ENCODE data around the gene LDLRAD4. TPM values are rescaled to one million over a fixed set of nuclear protein-coding genes. Genes with fewer than 3 reads are reported as not detected.

The LDLRAD4 gene
- total RNA-seq, 4 donors from 2014 or later = 2.7 to 22.5 (median 10.8) TPM

GRCh38 chr18:13543811-13544732 is 325.5 kb downstream of the LDLRAD4 start:
- TF ChIP-seq, protein P1, sequence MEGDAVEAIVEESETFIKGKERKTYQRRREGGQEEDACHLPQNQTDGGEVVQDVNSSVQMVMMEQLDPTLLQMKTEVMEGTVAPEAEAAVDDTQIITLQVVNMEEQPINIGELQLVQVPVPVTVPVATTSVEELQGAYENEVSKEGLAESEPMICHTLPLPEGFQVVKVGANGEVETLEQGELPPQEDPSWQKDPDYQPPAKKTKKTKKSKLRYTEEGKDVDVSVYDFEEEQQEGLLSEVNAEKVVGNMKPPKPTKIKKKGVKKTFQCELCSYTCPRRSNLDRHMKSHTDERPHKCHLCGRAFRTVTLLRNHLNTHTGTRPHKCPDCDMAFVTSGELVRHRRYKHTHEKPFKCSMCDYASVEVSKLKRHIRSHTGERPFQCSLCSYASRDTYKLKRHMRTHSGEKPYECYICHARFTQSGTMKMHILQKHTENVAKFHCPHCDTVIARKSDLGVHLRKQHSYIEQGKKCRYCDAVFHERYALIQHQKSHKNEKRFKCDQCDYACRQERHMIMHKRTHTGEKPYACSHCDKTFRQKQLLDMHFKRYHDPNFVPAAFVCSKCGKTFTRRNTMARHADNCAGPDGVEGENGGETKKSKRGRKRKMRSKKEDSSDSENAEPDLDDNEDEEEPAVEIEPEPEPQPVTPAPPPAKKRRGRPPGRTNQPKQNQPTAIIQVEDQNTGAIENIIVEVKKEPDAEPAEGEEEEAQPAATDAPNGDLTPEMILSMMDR (IDR thresholded peaks at IDR 0.05) = no peak
- no peak for TF ChIP-seq POLR2A (IDR thresholded peaks at IDR 0.05)
- no peak for DNase-seq (ENCODE audit: low spot score in 2 of 2)
- intact Hi-C loops (cut with DNase I; ENCODE audit: low total_unique reads) = no loop called here
- whole genome bisulfite sequencing, 2 donors = 85 to 86% methylated on average over 25 of the region's 25 CpGs
- H3K4me3 ChIP-seq (ENCODE audit: low read depth, poor library complexity, severe bottlenecking) = no peak overlapping the region

DNA sequence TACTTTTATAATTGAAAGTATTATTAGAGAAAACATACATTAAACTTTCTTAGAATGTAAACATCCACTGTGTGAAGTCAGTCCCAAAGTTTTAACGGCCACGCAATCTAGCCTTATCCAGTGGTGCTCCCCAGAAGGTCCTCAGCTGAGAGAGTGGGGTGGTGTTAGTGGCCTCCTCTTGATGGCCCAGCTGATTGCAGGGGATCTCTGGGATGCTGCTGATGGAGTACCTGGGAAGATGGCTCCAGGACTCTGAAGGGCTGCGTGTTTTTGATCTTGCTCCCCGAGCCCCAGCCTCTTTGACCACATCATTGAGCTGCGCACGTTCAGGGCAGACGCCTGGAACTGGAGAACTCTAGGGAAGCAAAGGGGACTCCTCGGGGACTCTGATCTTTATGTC is 326.4 kb downstream of the LDLRAD4 start:
- WGBS, 2 donors = 98% methylated on average over 8 of the region's 8 CpGs
- no peak for DNase-seq (ENCODE audit: low spot score in 2 of 2)
- H3K4me3 ChIP-seq (ENCODE audit: low read depth, poor library complexity, severe bottlenecking) = no peak overlapping the region
- TF ChIP-seq, protein P1 (IDR thresholded peaks at IDR 0.05) = no peak
- TF ChIP-seq POLR2A (IDR thresholded peaks at IDR 0.05) = no peak
- intact Hi-C loops (cut with DNase I; ENCODE audit: low total_unique reads) = no loop called here

- intact Hi-C loops (cut with DNase I; ENCODE audit: low total_unique reads) = no loop called here
- no peak overlapping the region for H3K4me3 ChIP-seq (ENCODE audit: low read depth, poor library complexity, severe bottlenecking)
- TF ChIP-seq, protein P1 (IDR thresholded peaks at IDR 0.05) = no peak
- no peak for TF ChIP-seq POLR2A (IDR thresholded peaks at IDR 0.05)
- DNase-seq (ENCODE audit: low spot score in 2 of 2) = no peak
- WGBS, 2 donors = 80 to 93% methylated on average over 4 of the region's 4 CpGs
Observed at GRCh38 chr18:13545514-13545913, 327.0 kb downstream of the LDLRAD4 start.

DNA sequence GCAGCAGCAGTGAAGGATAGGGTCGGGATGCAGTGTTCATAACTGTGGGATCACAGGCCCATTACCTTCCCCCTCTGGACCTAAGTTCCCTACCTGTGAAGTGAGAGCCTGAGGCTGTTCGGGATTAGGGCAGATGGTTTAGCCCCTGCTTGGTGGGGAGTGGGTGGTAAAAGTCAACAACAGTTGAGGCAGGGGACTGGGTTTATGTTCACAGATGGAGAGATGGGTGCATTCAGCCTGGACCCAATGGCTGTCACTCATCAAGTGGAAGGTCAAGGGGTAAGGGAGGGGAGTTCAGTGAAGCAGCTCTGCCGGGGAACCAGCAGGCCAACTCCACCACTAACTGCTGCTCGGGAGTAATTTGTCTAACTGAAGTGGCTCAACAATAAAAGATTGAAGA is 327.4 kb downstream of the LDLRAD4 start:
- DNase-seq (ENCODE audit: low spot score in 2 of 2) = no peak
- intact Hi-C loops (cut with DNase I; ENCODE audit: low total_unique reads) = no loop called here
- WGBS, 2 donors = 91 to 93% methylated on average over 4 of the region's 4 CpGs
- H3K4me3 ChIP-seq (ENCODE audit: low read depth, poor library complexity, severe bottlenecking) = no peak overlapping the region
- TF ChIP-seq POLR2A (IDR thresholded peaks at IDR 0.05) = no peak
- TF ChIP-seq, protein P1 (IDR thresholded peaks at IDR 0.05) = no peak

DNA sequence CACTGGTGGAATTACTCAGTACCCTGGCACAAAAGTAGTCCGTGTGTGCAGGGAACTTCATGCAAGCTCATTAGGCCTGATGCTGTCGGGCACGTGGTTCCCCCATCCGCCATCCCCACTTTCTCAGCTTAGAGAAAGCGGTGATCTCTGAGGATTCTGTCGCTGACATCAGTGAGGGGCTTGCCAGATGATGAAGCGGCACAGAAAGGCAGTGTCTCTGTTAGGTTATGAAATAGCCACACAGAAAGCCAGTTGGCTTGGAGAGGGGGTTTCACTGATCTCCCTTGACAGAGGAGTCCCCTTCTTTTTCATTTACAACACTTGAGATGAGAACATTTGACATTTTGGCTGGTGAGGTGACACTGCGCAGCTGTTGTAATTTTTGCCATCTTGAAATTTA is 328.1 kb downstream of the LDLRAD4 start:
- no peak overlapping the region for H3K4me3 ChIP-seq (ENCODE audit: low read depth, poor library complexity, severe bottlenecking)
- 79 to 94% methylated on average over 8 of the region's 8 CpGs for WGBS, 2 donors
- TF ChIP-seq POLR2A (IDR thresholded peaks at IDR 0.05) = no peak
- TF ChIP-seq, protein P1 (IDR thresholded peaks at IDR 0.05) = no peak

More for the DNA sequence above, 328.1 kb downstream of the LDLRAD4 start:
- no peak for DNase-seq (ENCODE audit: low spot score in 2 of 2)
- intact Hi-C loops (cut with DNase I; ENCODE audit: low total_unique reads) = no loop called here

All from lower leg skin (tissue), 4 donors.